Testis (tissue), 3 donors: ENCODE results near the gene TGFA. TPM values are rescaled to one million over a fixed set of nuclear protein-coding genes. Genes with fewer than 3 reads are reported as not detected.

Experiments used
- DNase-seq: peaks from one replicate; pipeline ENCODE4 v3.0.0-alpha.2; 2019
- H3K27ac ChIP-seq, 2 donors: fragments of 200-600 bp; sonication (generic); one replicate each; pipeline ENCODE4 v1.5.1; 2019
- H3K27me3 ChIP-seq: fragments of 200-600 bp; sonication (generic); one replicate; pipeline ENCODE4 v1.5.1; 2019
- H3K36me3 ChIP-seq: fragments of 200-600 bp; sonication (generic); one replicate; pipeline ENCODE4 v1.5.1; 2017; ENCODE audit warnings: low read depth; ENCODE audit errors: missing control alignments
- H3K4me1 ChIP-seq: fragments of 200-600 bp; sonication (generic); one replicate; pipeline ENCODE4 v1.5.1; 2019
- H3K4me3 ChIP-seq, 2 donors: fragments of 200-600 bp; sonication (generic); one replicate each; pipeline ENCODE4 v1.5.1; 2017 to 2019
- H3K9me3 ChIP-seq: fragments of 200-600 bp; sonication (generic); one replicate; pipeline ENCODE4 v1.5.1; 2017
- POLR2A ChIP-seq: fragments of 450-650 bp; IDR thresholded peaks from one replicate; pipeline ENCODE4 v1.6.1; 2017; ENCODE audit warnings: antibody characterized with exemption, mild to moderate bottlenecking, moderate library complexity
- WGBS, 2 donors: methylation state at CpG; one replicate each; pipeline ENCODE4 v1.1.5; 2018; 5-methylcytosine and 5-hydroxymethylcytosine counted together
- intact Hi-C: fragments of 100-400 bp; cut with DNase I; formaldehyde crosslinking; loops from one replicate; pipeline ENCODE4 v1.15.1; 2023; ENCODE audit warnings: low total_unique reads
- polyA plus RNA-seq: library from polyadenylated mRNA; stranded (reverse); fragments of 350-450 nt; fragmentation: Illumina TruSeq; extraction: RNeasy Lipid Tissue Mini Kit (QIAGEN cat#74804); gene quantifications from one replicate; pipeline ENCODE4 v1.2.3, GENCODE V29; 2014; ENCODE audit warnings: low read depth, low replicate concordance; ENCODE audit not compliant: insufficient read depth
- total RNA-seq, 2 donors: library from RNA; depleted of rRNA; stranded (reverse); fragments of >200 nt; gene quantifications; one replicate each; pipeline ENCODE4 v1.2.3, GENCODE V29; 2016
- TF ChIP-seq, protein P1 (sequence below), 3 experiments: fragments of 450-650 bp in 2 of 3; fragments of 200-600 bp in 1 of 3; sonication (generic) in 1 of 3; IDR thresholded peaks; one replicate each; pipeline ENCODE4 v1.5.1; 2016 to 2019; ENCODE audit warnings: antibody characterized with exemption in 3 of 3, mild to moderate bottlenecking in 2 of 3, moderate library complexity in 1 of 3

Gene TGFA
- total and polyA plus RNA-seq, 3 donors from 2014 or later, result 0.62 to 5.1 (median 1.3) TPM

DNA sequence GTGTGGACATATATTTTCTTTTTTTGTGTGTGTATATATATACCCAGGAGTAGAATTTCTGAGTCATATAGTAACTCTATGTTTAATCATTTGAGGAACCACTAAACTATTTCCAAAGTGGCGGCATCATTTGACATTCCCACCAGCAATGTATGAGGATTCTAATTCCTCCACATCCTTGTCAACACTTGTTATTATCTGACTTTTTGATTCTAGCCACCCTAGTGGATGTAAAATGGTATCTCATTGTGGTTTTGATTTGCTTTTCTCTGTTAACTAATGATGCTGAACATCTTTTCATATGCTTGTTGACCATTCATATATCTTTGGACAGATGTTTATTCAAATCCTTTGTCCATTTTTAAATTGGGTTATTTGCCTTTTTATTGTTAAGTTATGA is 120.3 kb downstream of the TGFA start:
- H3K27ac ChIP-seq, result no peak overlapping the region
- no peaks in the 10 kb centered on the region for H3K4me1 ChIP-seq
- TF ChIP-seq, protein P1, sequence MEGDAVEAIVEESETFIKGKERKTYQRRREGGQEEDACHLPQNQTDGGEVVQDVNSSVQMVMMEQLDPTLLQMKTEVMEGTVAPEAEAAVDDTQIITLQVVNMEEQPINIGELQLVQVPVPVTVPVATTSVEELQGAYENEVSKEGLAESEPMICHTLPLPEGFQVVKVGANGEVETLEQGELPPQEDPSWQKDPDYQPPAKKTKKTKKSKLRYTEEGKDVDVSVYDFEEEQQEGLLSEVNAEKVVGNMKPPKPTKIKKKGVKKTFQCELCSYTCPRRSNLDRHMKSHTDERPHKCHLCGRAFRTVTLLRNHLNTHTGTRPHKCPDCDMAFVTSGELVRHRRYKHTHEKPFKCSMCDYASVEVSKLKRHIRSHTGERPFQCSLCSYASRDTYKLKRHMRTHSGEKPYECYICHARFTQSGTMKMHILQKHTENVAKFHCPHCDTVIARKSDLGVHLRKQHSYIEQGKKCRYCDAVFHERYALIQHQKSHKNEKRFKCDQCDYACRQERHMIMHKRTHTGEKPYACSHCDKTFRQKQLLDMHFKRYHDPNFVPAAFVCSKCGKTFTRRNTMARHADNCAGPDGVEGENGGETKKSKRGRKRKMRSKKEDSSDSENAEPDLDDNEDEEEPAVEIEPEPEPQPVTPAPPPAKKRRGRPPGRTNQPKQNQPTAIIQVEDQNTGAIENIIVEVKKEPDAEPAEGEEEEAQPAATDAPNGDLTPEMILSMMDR (IDR thresholded peaks at IDR 0.05), result no peak
- TF ChIP-seq POLR2A, result no peak
- 91 to 94% methylated on average over 1 of the region's 1 CpG for WGBS, 2 donors
- no peak overlapping the region for H3K4me3 ChIP-seq
- no peaks in the 10 kb centered on the region for H3K36me3 ChIP-seq
- intact Hi-C loops, result no loop called here
- H3K9me3 ChIP-seq, result no peaks in the 10 kb centered on the region
- no peak for DNase-seq
- H3K27me3 ChIP-seq, result no peaks in the 10 kb centered on the region

DNA sequence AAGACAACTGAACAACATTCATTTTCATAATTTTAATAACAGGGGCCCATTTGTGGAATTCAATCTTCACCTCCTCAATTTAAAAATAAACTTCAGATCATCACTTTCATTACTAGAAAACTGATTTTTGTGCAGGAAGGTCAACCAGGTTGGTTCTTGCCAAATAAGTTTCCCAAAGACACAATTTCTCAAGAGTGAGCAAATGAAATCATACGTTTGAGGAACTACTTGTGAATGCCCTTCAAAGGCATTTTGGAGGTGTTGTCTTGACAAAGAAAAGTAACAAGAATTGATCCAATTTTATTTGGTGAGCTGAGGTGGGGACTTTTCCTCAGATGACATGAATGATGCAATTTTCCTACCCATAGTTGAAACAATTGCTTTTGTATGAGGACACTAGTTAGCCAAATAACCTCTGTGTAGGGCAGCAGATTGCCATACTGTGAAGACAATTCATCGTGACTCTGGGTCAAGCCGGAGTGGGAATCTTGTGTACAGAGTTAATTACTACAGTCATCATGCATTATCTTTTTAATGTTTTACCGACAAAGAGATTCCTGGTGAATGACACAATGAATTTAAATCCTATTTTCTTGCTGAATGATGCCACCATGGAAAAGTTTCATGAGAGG is 121.8 kb downstream of the TGFA start:
- no peak overlapping the region for H3K4me3 ChIP-seq
- WGBS, 2 donors, result 69% methylated on average over 4 of the region's 4 CpGs
- H3K36me3 ChIP-seq, result no peaks in the 10 kb centered on the region
- H3K9me3 ChIP-seq, result no peaks in the 10 kb centered on the region
- no peak for TF ChIP-seq POLR2A
- TF ChIP-seq, protein P1 (IDR thresholded peaks at IDR 0.05), result no peak
- no peaks in the 10 kb centered on the region for H3K4me1 ChIP-seq
- no peak for DNase-seq
- no peaks in the 10 kb centered on the region for H3K27me3 ChIP-seq
- intact Hi-C loops, result no loop called here
- no peak overlapping the region for H3K27ac ChIP-seq

DNA sequence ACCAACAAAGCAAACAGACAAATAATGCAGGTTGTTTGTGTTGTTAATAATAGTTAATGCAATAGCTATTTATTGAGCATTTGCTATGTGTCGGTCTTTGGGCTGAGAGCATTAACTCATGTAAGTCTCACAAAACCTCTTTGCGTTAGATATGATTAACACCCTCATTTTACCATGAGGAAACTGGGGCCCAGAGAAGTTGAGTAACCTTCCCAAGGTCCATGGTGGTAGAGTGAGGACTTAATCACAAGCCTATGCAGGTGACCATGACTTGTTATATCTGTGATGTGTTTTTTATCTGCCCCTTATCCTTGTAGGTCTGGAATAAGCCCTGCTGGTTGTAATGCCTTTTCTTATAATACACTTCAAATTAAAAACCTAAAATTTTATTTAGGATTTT is 127.3 kb downstream of the TGFA start:
- no peak overlapping the region for H3K27ac ChIP-seq
- H3K4me3 ChIP-seq, result no peak overlapping the region
- no peaks in the 10 kb centered on the region for H3K4me1 ChIP-seq
- no peaks in the 10 kb centered on the region for H3K36me3 ChIP-seq
- 93 to 94% methylated on average over 2 of the region's 2 CpGs for WGBS, 2 donors
- DNase-seq, result no peak
- no peaks in the 10 kb centered on the region for H3K27me3 ChIP-seq
- TF ChIP-seq POLR2A, result no peak
- TF ChIP-seq, protein P1 (IDR thresholded peaks at IDR 0.05), result no peak
- H3K9me3 ChIP-seq, result no peaks in the 10 kb centered on the region
- intact Hi-C loops, result no loop called here

DNA sequence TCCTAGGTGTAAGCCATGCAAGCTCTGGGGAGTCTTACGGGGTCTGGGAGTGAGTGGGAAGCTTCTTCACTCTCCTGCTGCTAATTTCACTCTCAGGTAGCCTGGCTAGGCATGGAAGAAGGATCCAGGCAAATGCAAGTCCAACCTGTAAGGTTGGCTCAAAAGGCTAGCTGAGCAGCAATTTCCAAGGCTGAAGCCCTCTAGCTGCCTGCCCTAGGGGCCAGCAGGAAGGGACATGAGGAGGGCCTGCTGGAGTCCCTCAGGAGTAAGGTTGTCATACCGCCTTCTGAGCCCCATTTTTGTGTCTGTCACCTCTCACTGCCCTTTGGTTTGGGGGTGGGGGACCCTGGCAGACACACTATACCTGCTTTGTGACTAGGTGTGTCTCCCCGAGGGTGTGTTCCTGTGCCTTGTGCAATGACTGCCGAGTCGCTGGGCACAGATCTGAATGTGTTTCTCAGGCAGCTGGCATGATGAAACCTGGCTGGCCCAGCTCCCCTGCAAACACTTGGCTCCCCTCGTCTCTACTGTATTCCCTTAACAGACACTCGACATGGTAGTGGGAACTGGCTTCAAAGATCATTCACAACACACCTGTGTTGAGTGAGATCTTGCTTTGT is 127.8 kb downstream of the TGFA start:
- Histone ChIP-seq H3K27ac (no peak overlapping the region), H3K9me3 (no peaks in the 10 kb centered on the region), H3K27me3 (no peaks in the 10 kb centered on the region), H3K4me3 (no peak overlapping the region), H3K36me3 (no peaks in the 10 kb centered on the region), H3K4me1 (no peaks in the 10 kb centered on the region)
- no peak for DNase-seq
- TF ChIP-seq POLR2A, result no peak
- TF ChIP-seq, protein P1 (IDR thresholded peaks at IDR 0.05), result no peak
- intact Hi-C loops, result no loop called here
- 80 to 96% methylated on average over 4 to 7 of the region's 7 CpGs for WGBS, 2 donors

DNA sequence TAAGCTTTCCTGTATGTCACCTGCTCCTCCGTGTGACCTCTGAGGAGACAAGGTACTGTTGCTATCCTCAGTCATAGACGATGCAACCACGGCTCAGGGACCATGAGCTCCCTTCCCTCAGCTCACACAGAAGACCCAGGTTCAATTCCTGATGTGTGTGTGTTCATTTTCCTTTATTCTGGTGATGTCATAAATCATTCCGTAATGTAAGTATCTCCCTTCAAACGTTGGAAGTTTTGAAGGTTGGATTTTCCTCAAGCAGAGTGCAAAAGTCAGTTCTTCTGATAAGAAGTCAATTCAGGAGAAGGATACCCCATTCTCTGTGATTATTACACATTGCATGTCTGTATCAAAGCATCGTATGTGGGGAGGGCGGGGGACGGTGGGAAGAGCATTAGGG is 132.9 kb downstream of the TGFA start:
- Histone ChIP-seq H3K27me3 (no peaks in the 10 kb centered on the region), H3K4me1 (no peaks in the 10 kb centered on the region), H3K9me3 (no peaks in the 10 kb centered on the region), H3K27ac (no peak overlapping the region), H3K36me3 (no peaks in the 10 kb centered on the region), H3K4me3 (no peak overlapping the region)
- DNase-seq, result no peak
- TF ChIP-seq, protein P1 (IDR thresholded peaks at IDR 0.05), result no peak
- TF ChIP-seq POLR2A, result no peak
- intact Hi-C loops, result no loop called here
- 71 to 83% methylated on average over 8 of the region's 8 CpGs for WGBS, 2 donors
